Thyroid gland (tissue), 4 donors: ENCODE data around the gene ETFB.

Experiments
- CTCF ChIP-seq, 6 experiments: fragments of 200-600 bp in 3 of 6; fragments of 450-650 bp in 3 of 6; sonication (generic) in 3 of 6; IDR thresholded peaks; one replicate each; pipeline ENCODE4 v1.5.1; 2016 to 2019; ENCODE audit warnings: antibody characterized with exemption in 6 of 6, mild to moderate bottlenecking in 2 of 6, inconsistent platforms in 1 of 6, moderate library complexity in 1 of 6
- POLR2A ChIP-seq, 2 donors: fragments of 450-650 bp; IDR thresholded peaks; one replicate each; pipeline ENCODE4 v1.6.1; 2017; ENCODE audit warnings: antibody characterized with exemption in 2 of 2, mild to moderate bottlenecking in 2 of 2, moderate library complexity in 1 of 2

- TF ChIP-seq CTCF (IDR thresholded peaks at IDR 0.05), result no peak
- no peak for TF ChIP-seq POLR2A (IDR thresholded peaks at IDR 0.05)
These were observed 34.5 kb downstream of the ETFB start for GRCh38 chr19:51331716-51332115.
